ENCODE data around the gene PPP4R4.

Gene PPP4R4

GRCh38 chr14:94158239-94158883 lies 15.8 kb upstream of the PPP4R4 start:
- Histone ChIP-seq H3K79me2 (ENCODE audit: insufficient read depth, low read length) (no peaks in the 10 kb centered on the region), H3K27ac (ENCODE audit: low read depth, low read length, poor library complexity, severe bottlenecking) (no peak overlapping the region), H3K9me2 (ENCODE audit: low read depth, low read length) (no peaks in the 10 kb centered on the region), H3K27me3 (ENCODE audit: insufficient read depth, low read length) (no peaks in the 10 kb centered on the region), H3K9me3 (ENCODE audit: low read length) (no peaks in the 10 kb centered on the region), H3K4me2 (ENCODE audit: low read length) (no peak overlapping the region), H3F3A (ENCODE audit: insufficient read depth, low read length) (no peaks in the 10 kb centered on the region), H3K4me3 (ENCODE audit: low read depth, low read length, poor library complexity, severe bottlenecking) (no peak overlapping the region), H3K36me3 (ENCODE audit: insufficient read depth, low read length) (no peaks in the 10 kb centered on the region; the same call in 1 of the 2 replicates), H2AFZ (ENCODE audit: low read length) (no peak overlapping the region), H3K9ac (ENCODE audit: low read length) (no peak overlapping the region), H4K20me1 (ENCODE audit: insufficient read depth, low read length) (no peaks in the 10 kb centered on the region), H3K4me1 (ENCODE audit: insufficient read depth, low read length, severe bottlenecking) (no peaks in the 10 kb centered on the region)
- TF ChIP-seq CTCF (IDR thresholded peaks at IDR 0.05; ENCODE audit: low read length): no peak
- no peak for TF ChIP-seq EZH2 (IDR thresholded peaks at IDR 0.05; ENCODE audit: borderline replicate concordance, low read length)

GRCh38 chr14:94161058-94161457 lies 13.1 kb upstream of the PPP4R4 start:
- no peaks in the 10 kb centered on the region for H4K20me1 ChIP-seq (ENCODE audit: insufficient read depth, low read length)
- no peaks in the 10 kb centered on the region for H3K4me1 ChIP-seq (ENCODE audit: insufficient read depth, low read length, severe bottlenecking)
- no peak overlapping the region for H3K9ac ChIP-seq (ENCODE audit: low read length)
- H3K4me3 ChIP-seq (ENCODE audit: low read depth, low read length, poor library complexity, severe bottlenecking): no peak overlapping the region
- H3K27ac ChIP-seq (ENCODE audit: low read depth, low read length, poor library complexity, severe bottlenecking): no peak overlapping the region
- no peaks in the 10 kb centered on the region for H3K36me3 ChIP-seq (ENCODE audit: insufficient read depth, low read length)
- TF ChIP-seq CTCF (IDR thresholded peaks at IDR 0.05; ENCODE audit: low read length): no peak
- H3K79me2 ChIP-seq (ENCODE audit: insufficient read depth, low read length): no peaks in the 10 kb centered on the region
- no peaks in the 10 kb centered on the region for H3K9me3 ChIP-seq (ENCODE audit: low read length)
- H3F3A ChIP-seq (ENCODE audit: insufficient read depth, low read length): no peaks in the 10 kb centered on the region
- no peak overlapping the region for H2AFZ ChIP-seq (ENCODE audit: low read length)
- H3K9me2 ChIP-seq (ENCODE audit: low read depth, low read length): no peaks in the 10 kb centered on the region
- H3K27me3 ChIP-seq (ENCODE audit: insufficient read depth, low read length): no peaks in the 10 kb centered on the region
- H3K4me2 ChIP-seq (ENCODE audit: low read length): no peak overlapping the region

GRCh38 chr14:94161981-94162380 lies 12.1 kb upstream of the PPP4R4 start:
- Histone ChIP-seq H3K27ac (ENCODE audit: low read depth, low read length, poor library complexity, severe bottlenecking) (no peak overlapping the region), H3K4me1 (ENCODE audit: insufficient read depth, low read length, severe bottlenecking) (no peaks in the 10 kb centered on the region), H3K9me2 (ENCODE audit: low read depth, low read length) (no peaks in the 10 kb centered on the region), H4K20me1 (ENCODE audit: insufficient read depth, low read length) (no peaks in the 10 kb centered on the region), H3K27me3 (ENCODE audit: insufficient read depth, low read length) (no peaks in the 10 kb centered on the region), H3K36me3 (ENCODE audit: insufficient read depth, low read length) (no peaks in the 10 kb centered on the region), H3K4me2 (ENCODE audit: low read length) (no peak overlapping the region), H3F3A (ENCODE audit: insufficient read depth, low read length) (no peaks in the 10 kb centered on the region), H3K4me3 (ENCODE audit: low read depth, low read length, poor library complexity, severe bottlenecking) (no peak overlapping the region), H2AFZ (ENCODE audit: low read length) (no peak overlapping the region), H3K9me3 (ENCODE audit: low read length) (no peaks in the 10 kb centered on the region), H3K79me2 (ENCODE audit: insufficient read depth, low read length) (no peaks in the 10 kb centered on the region), H3K9ac (ENCODE audit: low read length) (no peak overlapping the region)
- no peak for TF ChIP-seq CTCF (IDR thresholded peaks at IDR 0.05; ENCODE audit: low read length)
- no peak for TF ChIP-seq EZH2 (IDR thresholded peaks at IDR 0.05; ENCODE audit: borderline replicate concordance, low read length)

Measured in OCI-LY1 (cell line).